MCF 10A (cell line): ENCODE data around the gene TPMT. TPM values are rescaled to one million over a fixed set of nuclear protein-coding genes. Genes with fewer than 3 reads are reported as not detected.

Source experiments
- BruUV-seq: library from RNA; stranded (reverse); fragments of 400-500 nt; replicated peaks from 2 replicates; lab custom pipeline; 2021; lab: Mats Ljungman, UMichigan
- CTCF ChIA-PET: fragments of 300-600 bp; sonication (Branson Sonifier 250); formaldehyde crosslinking; extraction: SDS; loops from one replicate; lab custom pipeline; 2021; ENCODE audit warnings: antibody characterized with exemption, inconsistent platforms; lab: Yijun Ruan, JAX
- POLR2A ChIA-PET: fragments of 300-600, 350-650 bp; sonication (Branson Sonifier 250); formaldehyde crosslinking; extraction: SDS; loops from one replicate; lab custom pipeline; 2020; ENCODE audit warnings: antibody characterized with exemption, inconsistent platforms; lab: Yijun Ruan, JAX
- DNase-seq: peaks from one replicate; pipeline ENCODE4 v3.0.0-alpha.2; 2018; ENCODE audit not compliant: unreplicated experiment
- H3K27ac Mint-ChIP-seq: one replicate; pipeline ENCODE4 v1.8.0; 2022; ENCODE audit warnings: mild to moderate bottlenecking, low read depth, mixed read lengths; ENCODE audit not compliant: unreplicated experiment
- H3K27me3 Mint-ChIP-seq: one replicate; pipeline ENCODE4 v1.8.0; 2022; ENCODE audit warnings: mixed read lengths; ENCODE audit not compliant: insufficient read depth, unreplicated experiment
- H3K36me3 Mint-ChIP-seq: one replicate; pipeline ENCODE4 v1.8.0; 2022; ENCODE audit warnings: mild to moderate bottlenecking, moderate library complexity, mixed read lengths; ENCODE audit not compliant: insufficient read depth, unreplicated experiment
- H3K4me1 Mint-ChIP-seq: one replicate; pipeline ENCODE4 v1.8.0; 2022; ENCODE audit warnings: mixed read lengths; ENCODE audit not compliant: insufficient read depth, unreplicated experiment
- H3K4me3 Mint-ChIP-seq: one replicate; pipeline ENCODE4 v1.8.0; 2022; ENCODE audit warnings: mild to moderate bottlenecking, moderate library complexity, mixed read lengths; ENCODE audit not compliant: unreplicated experiment
- H3K9me3 Mint-ChIP-seq: one replicate; pipeline ENCODE4 v1.8.0; 2022; ENCODE audit warnings: mixed read lengths; ENCODE audit not compliant: unreplicated experiment
- intact Hi-C: fragments of 100-400 bp; cut with micrococcal nuclease; formaldehyde crosslinking; loops from 2 replicates; pipeline ENCODE4 v1.14.1; 2022
- total RNA-seq: library from RNA; stranded (reverse); gene quantifications from 2 replicates; pipeline ENCODE4 v1.2.3, GENCODE V29; 2022
- TF ChIP-seq, protein P1 (sequence below): fragments of 200-600 bp; IDR thresholded peaks from one replicate; pipeline ENCODE4 v1.8.0; 2022; ENCODE audit warnings: antibody characterized with exemption, mild to moderate bottlenecking; ENCODE audit not compliant: unreplicated experiment

TPMT gene
- total RNA-seq, 1 experiment from 2014 or later = 8.7 TPM

- intact Hi-C loops = no loop called here
- no peak for DNase-seq
- ChIA-PET CTCF (interaction anchor here (0.6 to 0.9 kb wide), 3 partner anchors 9 to 565 kb away, joined by 3 to 5 read pairs (median 4); no protein-coding TSS in a partner anchor), POLR2A (interaction anchor here (0.9 kb wide), 1 partner anchor 14 kb away, joined by 3 read pairs; no protein-coding TSS in a partner anchor)
- BruUV-seq = no TSS peak
- Mint-ChIP-seq H3K4me3 (no peak overlapping the region), H3K27me3 (no peaks in the 10 kb centered on the region), H3K9me3 (no peaks in the 10 kb centered on the region), H3K4me1 (peaks cover 7% of the 10 kb centered on the region), H3K36me3 (peaks cover 28% of the 10 kb centered on the region), H3K27ac (no peak overlapping the region)
- TF ChIP-seq, protein P1, sequence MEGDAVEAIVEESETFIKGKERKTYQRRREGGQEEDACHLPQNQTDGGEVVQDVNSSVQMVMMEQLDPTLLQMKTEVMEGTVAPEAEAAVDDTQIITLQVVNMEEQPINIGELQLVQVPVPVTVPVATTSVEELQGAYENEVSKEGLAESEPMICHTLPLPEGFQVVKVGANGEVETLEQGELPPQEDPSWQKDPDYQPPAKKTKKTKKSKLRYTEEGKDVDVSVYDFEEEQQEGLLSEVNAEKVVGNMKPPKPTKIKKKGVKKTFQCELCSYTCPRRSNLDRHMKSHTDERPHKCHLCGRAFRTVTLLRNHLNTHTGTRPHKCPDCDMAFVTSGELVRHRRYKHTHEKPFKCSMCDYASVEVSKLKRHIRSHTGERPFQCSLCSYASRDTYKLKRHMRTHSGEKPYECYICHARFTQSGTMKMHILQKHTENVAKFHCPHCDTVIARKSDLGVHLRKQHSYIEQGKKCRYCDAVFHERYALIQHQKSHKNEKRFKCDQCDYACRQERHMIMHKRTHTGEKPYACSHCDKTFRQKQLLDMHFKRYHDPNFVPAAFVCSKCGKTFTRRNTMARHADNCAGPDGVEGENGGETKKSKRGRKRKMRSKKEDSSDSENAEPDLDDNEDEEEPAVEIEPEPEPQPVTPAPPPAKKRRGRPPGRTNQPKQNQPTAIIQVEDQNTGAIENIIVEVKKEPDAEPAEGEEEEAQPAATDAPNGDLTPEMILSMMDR = no peak
Observed at GRCh38 chr6:18138906-18139305, 16.0 kb downstream of the TPMT start.

DNA sequence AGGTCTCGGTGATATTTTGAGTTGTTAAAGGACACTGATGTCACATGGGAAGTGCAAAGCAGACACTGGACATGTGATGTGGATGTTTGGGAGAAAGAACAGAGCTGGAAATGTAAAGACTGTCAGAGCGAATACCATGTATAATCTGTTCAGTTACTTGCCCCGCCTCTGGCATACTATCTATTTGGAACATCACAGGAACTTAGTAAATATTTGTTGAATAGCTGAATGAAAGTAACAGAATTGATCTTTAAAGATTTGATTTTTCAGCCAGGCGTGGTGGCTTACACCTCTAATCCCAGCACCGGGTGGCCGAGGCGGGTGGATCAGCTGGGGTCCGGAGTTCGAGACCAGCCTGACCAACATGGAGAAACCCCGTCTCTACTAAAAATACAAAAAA is 18.6 kb downstream of the TPMT start:
- Mint-ChIP-seq H3K4me1 (no peaks in the 10 kb centered on the region), H3K27me3 (no peaks in the 10 kb centered on the region), H3K36me3 (peaks cover 32% of the 10 kb centered on the region), H3K27ac (no peak overlapping the region), H3K4me3 (no peak overlapping the region), H3K9me3 (no peaks in the 10 kb centered on the region)
- intact Hi-C loops = no loop called here
- POLR2A ChIA-PET = no interaction called here
- DNase-seq = no peak
- TF ChIP-seq, protein P1 = no peak
- no TSS peak for BruUV-seq
- CTCF ChIA-PET = interaction anchor here (0.7 kb wide), 1 partner anchor 14 kb away, joined by 4 read pairs; no protein-coding TSS in a partner anchor

GRCh38 chr6:18135171-18135570 is 19.7 kb downstream of the TPMT start:
- no peaks in the 10 kb centered on the region for H3K9me3 Mint-ChIP-seq
- peaks cover 40% of the 10 kb centered on the region for H3K36me3 Mint-ChIP-seq
- CTCF ChIA-PET = no interaction called here
- H3K27me3 Mint-ChIP-seq = no peaks in the 10 kb centered on the region
- DNase-seq = no peak
- H3K4me3 Mint-ChIP-seq = no peak overlapping the region
- intact Hi-C loops = no loop called here
- no peaks in the 10 kb centered on the region for H3K4me1 Mint-ChIP-seq
- POLR2A ChIA-PET = no interaction called here
- TF ChIP-seq, protein P1 = no peak
- no peak overlapping the region for H3K27ac Mint-ChIP-seq
- BruUV-seq = no TSS peak

DNA sequence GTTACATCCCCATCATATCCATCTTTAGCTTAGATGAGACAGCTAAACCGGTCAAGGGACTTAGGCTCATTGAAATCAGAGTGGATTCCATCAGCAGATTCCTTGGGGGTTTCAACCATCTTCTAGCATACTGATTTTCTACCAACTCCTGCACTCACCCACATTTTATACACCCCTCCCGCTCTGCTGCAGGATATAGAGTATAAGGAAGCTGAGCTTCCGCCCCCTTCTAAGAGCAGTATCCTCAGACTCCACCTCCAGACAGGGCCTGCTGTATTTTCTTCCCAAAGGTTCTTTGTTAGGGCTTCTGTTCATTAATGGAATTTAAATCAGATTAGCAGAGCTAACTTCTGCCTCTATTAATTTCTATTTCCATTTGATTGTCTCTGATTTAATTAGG is 22.5 kb downstream of the TPMT start:
- Mint-ChIP-seq H3K9me3 (no peaks in the 10 kb centered on the region), H3K27ac (no peak overlapping the region), H3K27me3 (no peaks in the 10 kb centered on the region), H3K4me3 (no peak overlapping the region), H3K36me3 (peaks cover 30% of the 10 kb centered on the region), H3K4me1 (no peaks in the 10 kb centered on the region)
- no peak for DNase-seq
- BruUV-seq = no TSS peak
- intact Hi-C loops = no loop called here
- POLR2A ChIA-PET = no interaction called here
- CTCF ChIA-PET = no interaction called here
- TF ChIP-seq, protein P1 = no peak
